ENCODE results near the gene MPZL2.
"Not testable (repeated sequence)": the region's sequence is repeated elsewhere in the genome, so short reads cannot be mapped to it uniquely, and the experiment has no call there.

MPZL2 gene

DNA sequence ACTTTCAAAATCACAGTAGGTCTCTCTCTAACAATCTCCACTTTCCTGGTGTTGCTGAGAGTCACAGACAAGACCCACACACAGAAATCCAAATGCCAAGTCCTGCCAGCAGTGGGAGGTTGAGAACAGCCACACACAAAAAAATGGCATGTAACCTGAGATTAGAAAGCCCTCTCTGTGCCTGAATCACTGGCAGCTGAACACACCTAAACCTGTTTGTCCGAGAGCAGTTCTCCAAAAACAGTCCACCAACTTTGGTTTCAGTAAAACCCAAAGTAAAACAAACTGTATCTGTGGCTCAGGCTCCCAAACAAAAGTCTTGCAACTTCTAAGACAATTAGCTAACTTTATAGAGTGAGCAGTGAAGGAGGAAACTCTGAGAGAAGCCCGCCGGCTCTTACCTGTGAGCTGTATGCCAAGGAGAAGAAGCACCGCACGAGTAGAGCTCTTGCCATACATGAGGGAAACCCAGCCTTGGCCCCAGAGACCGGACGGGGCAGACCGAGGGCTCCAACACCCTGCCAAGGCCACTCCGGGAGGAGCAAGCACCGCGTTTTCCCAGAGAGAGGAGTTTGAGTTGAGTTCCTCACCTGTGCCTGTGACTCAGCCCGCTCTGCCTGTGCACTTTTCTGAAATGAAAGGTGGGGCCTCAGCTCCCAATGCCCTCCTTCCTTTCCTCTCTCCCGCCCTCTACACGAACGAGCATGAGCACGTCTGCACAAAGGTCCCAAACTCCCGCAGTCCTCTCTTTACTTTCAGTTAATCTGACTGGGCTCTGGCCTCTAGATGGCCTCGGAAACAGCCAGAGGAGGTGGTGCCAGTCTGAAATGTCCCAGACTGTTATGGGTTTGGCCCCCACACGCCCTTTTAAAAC is at the start of gene MPZL2:
MPZL2 (minus strand) TSS at position 603 of the 874 bp plus-strand sequence; CDS start at position 459, 144 bp downstream.
- no peak for DNase-seq

DNA sequence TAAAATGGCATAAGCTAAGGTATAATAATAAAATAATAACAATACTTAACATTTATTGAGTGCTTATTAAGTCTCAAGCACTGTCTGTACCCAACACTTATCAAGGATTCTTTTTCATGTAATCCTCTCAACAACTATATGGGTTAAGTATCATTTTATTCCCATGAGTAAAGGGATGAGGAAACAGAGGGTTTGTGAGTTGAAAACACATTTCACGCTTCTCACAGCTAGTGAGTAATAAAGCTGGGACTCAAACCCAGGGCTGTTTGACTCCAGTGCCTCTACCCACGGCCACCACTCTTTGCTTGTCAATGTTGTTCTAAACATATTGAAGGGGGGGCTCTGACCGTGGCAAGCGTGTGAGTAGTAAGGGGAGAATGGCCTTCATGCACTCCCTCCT is 49.1 kb upstream of the MPZL2 start:
- DNase-seq, result no peak

DNA sequence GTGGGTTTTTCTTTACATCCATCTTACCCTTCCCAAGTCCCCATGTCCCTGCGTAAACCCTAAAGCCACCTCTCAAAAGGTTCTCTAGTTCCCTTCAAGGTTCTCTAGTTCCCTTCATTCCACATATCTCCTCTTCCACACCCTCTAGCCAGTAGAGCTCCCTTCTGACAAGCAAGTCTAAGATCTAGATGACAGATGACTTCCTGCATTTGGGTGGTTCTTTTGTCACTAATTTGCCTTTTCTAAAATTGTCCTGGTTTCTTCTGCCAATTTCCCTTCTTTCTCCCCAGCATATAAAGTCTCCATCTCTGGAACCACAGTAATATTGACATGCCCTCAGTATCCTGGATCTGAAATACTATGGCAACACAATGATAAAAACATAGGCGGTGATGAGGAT is 48.2 kb upstream of the MPZL2 start:
- no peak for DNase-seq

DNA sequence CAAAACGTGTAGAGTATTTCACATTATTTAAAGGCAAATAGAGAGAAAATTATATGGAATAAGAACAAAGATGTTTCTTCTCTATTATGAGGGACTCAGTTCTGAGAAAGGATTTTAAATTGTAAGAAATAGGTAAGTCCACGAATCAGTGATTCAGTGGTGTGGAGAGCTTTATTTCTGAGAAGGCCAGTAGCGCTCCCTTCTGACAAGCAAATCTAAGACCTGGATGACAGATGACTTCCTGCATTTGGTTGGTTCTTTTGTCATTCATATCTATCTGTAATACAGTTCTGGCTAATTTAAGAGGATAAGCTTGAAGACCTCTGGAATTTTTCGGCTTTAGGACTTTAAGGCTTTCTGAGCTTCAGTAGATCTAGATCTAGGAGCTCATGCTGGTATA is 47.4 kb upstream of the MPZL2 start:
- no peak for DNase-seq

DNA sequence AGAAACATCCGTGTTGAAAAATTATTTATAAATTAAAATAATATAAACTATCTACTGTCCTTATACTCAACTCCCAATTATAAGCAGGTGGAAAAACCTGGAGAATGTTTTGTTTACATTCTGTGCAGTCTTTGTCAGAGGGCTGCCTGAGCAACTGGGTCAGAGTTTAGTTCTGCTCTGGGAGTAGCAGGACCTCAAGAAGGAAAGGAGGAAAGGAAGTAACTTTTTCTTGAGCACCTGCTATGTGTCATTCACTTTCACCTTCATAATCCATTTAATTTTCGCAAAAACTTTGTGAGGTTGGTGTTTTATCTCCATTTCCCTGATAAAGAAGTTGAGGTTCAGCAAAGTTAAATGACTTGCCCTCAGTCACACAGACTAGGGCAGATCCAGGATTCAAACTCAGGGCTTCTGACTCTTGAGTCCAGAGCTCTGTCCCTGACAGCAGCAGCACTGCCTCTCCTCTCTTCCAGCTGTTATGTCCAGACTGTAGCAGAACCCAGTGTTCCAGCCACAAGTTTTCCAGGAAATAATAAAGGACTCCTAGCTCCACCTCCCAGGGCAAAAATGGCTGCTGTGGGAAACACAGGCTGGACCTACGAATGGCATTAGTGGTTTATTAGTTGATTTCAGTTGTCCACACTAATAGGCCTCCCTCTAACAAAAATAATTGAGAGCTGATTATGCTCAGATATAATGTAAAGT is 46.8 kb upstream of the MPZL2 start:
- DNase-seq, result no peak

- no peak for DNase-seq
These were observed 46.2 kb upstream of the MPZL2 start for GRCh38 chr11:118310271-118310670.

DNA sequence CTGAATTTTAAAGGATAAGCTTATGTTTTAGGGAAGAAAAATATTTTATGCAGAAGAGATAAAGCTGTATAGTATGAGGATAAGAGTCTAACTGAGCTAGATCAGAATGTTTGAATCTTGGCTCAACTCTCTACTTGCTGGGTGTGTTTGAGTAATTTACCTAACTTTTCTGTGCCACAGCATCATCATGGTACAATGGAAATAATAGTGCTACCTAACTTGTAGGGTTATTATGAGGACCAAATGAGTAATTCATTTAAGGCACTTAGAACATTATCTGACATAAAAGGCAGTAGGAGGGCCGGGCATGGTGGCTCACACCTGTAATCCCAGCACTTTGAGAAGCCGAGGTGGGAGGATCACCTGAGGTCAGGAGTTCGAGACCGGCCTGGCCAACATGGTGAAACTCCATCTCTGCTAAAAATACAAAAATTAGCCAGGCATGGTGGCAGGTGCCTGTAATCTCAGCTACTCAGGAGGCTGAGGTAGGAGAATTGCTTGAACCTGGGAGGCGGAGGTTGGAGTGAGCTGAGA is 45.0 kb upstream of the MPZL2 start:
- DNase-seq, result not testable (repeated sequence)

GRCh38 chr11:118306556-118306955 is 42.5 kb upstream of the MPZL2 start:
- DNase-seq, result no peak

DNA sequence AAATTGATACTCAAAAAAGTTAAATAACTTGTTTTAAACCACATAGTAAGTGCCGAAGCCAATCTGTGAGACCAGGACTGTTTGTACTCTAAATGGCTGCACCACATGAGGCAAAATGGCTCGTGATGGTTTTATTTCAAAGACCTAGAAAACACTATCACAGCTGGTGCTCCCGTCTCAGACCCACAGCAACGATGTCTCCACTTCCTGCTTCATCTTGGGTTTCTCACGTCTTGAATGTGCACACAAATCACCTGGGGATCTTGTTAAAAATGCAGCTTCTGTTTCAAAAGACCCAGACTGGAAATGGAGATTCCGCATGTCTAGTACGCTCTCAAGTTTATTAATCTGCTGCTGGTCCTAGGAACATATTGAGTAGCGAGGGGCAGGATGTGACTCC is 41.6 kb upstream of the MPZL2 start:
- DNase-seq, result no peak

GRCh38 chr11:118304568-118305248 is 40.6 kb upstream of the MPZL2 start, which contains the start of gene CD3E:
Gene CD3E (plus strand): TSS chr11:118304730. CDS start chr11:118304953, 223 bp downstream.
- no peak for DNase-seq

GRCh38 chr11:118304227-118304567 is 40.1 kb upstream of the MPZL2 start:
- no peak for DNase-seq

DNA sequence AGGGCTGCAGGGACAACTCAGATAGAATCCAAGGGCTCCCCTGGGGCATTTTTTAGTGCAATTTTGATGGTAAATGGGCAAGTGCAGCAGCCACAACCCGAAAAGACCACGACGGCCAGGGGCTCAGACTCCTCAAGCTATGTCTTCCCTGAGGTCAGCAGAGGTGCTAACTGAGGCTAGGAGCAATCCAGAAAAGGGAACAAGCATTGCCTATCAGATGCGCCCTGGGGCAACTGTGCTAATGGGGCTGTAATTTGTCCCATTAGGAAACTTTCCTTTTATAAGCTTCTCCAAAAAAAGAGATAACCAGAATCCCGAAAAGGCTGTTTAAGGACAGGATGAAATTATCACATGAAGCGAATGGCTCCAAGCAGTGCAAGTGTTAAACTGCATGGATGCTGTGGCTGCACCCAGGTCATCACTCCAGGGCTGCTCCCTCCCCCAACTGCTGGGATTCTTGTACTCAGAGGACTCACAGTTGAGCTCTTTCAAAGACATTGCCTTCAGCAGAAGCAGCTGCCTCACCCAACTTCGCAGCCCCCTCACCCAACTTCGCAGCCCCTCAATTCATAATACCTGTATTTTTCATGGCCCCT is 37.6 kb upstream of the MPZL2 start:
- DNase-seq, result no peak

- peak; percentile 30 for DNase-seq
These were observed 31.8 kb upstream of the MPZL2 start for GRCh38 chr11:118295815-118296454.

DNA sequence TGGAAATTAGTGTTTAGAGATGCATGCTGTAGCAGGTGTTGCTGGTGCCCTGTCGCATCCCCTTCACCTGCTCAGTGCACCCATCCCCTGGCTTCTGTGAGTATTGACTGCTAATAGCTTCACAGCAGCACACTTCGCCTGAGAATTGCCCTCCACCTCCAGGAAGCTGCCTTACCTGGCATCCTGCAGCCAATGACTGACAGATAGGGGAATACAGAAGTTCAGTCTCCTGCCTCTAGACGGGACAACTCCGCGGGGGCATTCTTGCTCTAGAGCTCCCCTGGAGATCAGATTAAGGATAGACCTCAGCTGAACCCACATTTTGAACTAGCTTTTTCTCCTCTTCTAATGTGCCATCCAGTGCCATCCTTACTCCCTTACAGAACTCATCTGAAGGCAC is 31.1 kb upstream of the MPZL2 start:
- DNase-seq, result no peak

DNA sequence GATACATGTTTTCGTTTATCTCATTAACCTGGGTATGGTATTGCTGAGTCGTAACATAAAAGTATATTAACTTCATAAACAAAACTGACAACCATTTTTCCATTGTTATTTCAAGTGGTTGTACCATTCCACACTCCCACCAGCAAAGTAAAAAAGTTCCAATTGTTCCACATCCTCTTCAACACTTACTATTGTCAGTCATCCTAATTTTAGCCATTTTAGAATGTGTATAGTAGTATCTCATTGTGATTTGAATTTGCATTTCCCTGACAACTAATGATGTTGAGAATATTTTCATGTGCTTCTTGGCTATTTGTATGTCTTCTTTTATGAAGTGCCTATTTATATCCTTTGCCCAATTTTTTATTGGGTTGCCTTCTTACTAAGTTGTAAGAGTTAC is 30.0 kb upstream of the MPZL2 start:
- DNase-seq, result no peak

DNA sequence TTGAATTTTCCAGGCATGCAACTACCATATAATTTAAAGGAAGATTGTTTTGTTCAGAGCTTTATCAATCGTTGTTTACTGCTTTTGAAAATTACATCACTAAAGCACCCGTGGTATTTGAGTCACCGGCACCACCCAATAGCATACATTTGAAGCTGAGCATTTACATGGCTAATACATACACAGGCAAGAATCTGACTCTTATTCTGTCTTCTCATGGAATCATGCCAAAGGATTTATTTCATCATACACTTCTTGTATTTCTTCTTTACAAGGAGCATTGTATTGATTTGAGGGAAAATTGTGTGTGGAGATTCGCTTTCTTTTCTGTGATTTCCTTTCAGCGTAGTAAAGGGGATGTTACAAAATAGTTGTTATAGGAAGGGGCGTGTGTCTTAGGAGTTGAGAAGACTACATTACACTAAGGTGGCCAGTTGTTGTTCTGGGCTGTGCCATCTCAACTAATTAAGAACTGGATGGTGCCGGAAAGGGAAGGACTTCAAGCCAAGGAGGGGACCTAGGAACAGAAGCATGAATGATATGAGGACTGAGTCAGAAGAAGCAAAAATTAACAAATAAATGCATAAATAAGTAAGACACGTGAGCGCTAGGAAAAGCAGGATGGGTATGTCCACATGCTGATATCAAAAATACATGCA is 27.5 kb upstream of the MPZL2 start:
- no peak for DNase-seq

- peak; percentile 60 for DNase-seq
These were observed 26.8 kb upstream of the MPZL2 start for GRCh38 chr11:118290923-118291322.

GRCh38 chr11:118289401-118289800 is 25.3 kb upstream of the MPZL2 start:
- DNase-seq, result no peak

GRCh38 chr11:118287006-118287405 is 22.9 kb upstream of the MPZL2 start:
- no peak for DNase-seq

- DNase-seq, result no peak
These were observed 22.4 kb upstream of the MPZL2 start for GRCh38 chr11:118286545-118286944.

GRCh38 chr11:118283756-118284350 is 19.8 kb upstream of the MPZL2 start:
- no peak for DNase-seq
